T-cell (primary cell): Measurements from ENCODE around the gene ODC1. TPM values are rescaled to one million over a fixed set of nuclear protein-coding genes. Genes with fewer than 3 reads are reported as not detected.
A peak's percentile ranks its signal among the peaks of the same experiment; 100 is the strongest.

Experiments used
- ATAC-seq, 4 experiments: fragments of 200-7000 bp in 3 of 4; fragments of 150-1000 bp in 1 of 4; cut with Tn5 transposase; replicated peaks in 1 of 4; 1 replicate in 3 of 4; 2 replicates in 1 of 4; pipeline ENCODE4 v1.10.0; 2021; ENCODE audit warnings: moderate library complexity in 3 of 4, mild to moderate bottlenecking in 2 of 4, moderate number of reproducible peaks in 1 of 4
- CTCF ChIA-PET, 2 donors: fragments of 300-600 bp; sonication (Branson Sonifier 250); formaldehyde crosslinking; loops; one replicate each; lab custom pipeline; 2022; ENCODE audit warnings: antibody characterized with exemption in 2 of 2; lab: Charles Lee
- POLR2A ChIA-PET, 2 donors: fragments of 300-600 bp; sonication (Branson Sonifier 250); formaldehyde crosslinking; loops; one replicate each; lab custom pipeline; 2022; ENCODE audit warnings: antibody characterized with exemption in 2 of 2; lab: Charles Lee
- DNase-seq, 35 experiments: peaks; one replicate each; pipeline versions ENCODE4 v3.0.0 to v3.0.0-alpha.2; 2013 to 2023
- H3K27ac ChIP-seq: one replicate; pipeline ENCODE4 v1.5.1; 2013; ENCODE audit warnings: low read length
- H3K27me3 ChIP-seq, 2 experiments: replicated peaks in 1 of 2; 1 replicate in 1 of 2; 2 replicates in 1 of 2; pipeline versions ENCODE4 v1.6.1 to v1.7.0; 2013; ENCODE audit warnings: low read length in 1 of 2, mixed read lengths in 1 of 2; ENCODE audit not compliant: control insufficient read depth in 2 of 2, insufficient read depth in 2 of 2; ENCODE audit errors: extremely low read depth in 1 of 2
- H3K36me3 ChIP-seq, 2 donors: 1 replicate in 1 of 2; 2 replicates in 1 of 2; pipeline versions ENCODE4 v1.6.1 to v1.7.0; 2013; ENCODE audit warnings: low read length in 1 of 2; ENCODE audit not compliant: control insufficient read depth in 2 of 2, insufficient read depth in 1 of 2; ENCODE audit errors: extremely low read depth in 1 of 2
- H3K4me1 ChIP-seq, 2 experiments: 1 replicate in 1 of 2; 2 replicates in 1 of 2; pipeline versions ENCODE4 v1.6.1 to v1.7.0; 2013; ENCODE audit warnings: low read length in 2 of 2, mixed read lengths in 1 of 2; ENCODE audit not compliant: insufficient read depth in 2 of 2, control insufficient read depth in 1 of 2; ENCODE audit errors: extremely low read depth in 1 of 2
- H3K4me3 ChIP-seq, 2 donors: 1 replicate in 1 of 2; 2 replicates in 1 of 2; pipeline versions ENCODE4 v1.5.1 to v1.7.0; 2013; ENCODE audit warnings: mild to moderate bottlenecking in 2 of 2, low read length in 1 of 2, moderate library complexity in 1 of 2; ENCODE audit not compliant: control insufficient read depth in 1 of 2; ENCODE audit errors: extremely low read depth in 1 of 2
- H3K9me3 ChIP-seq: 2 replicates; pipeline ENCODE4 v1.7.0; 2013
- H3K27ac Mint-ChIP-seq, 2 donors: one replicate each; pipeline ENCODE4 v1.8.0; 2020 to 2021; ENCODE audit warnings: mild to moderate bottlenecking in 2 of 2, mixed read lengths in 2 of 2
- H3K27me3 Mint-ChIP-seq, 2 donors: one replicate each; pipeline ENCODE4 v1.8.0; 2021 to 2022; ENCODE audit warnings: mixed read lengths in 2 of 2
- H3K36me3 Mint-ChIP-seq: one replicate; pipeline ENCODE4 v1.8.0; 2021; ENCODE audit warnings: mixed read lengths
- H3K4me1 Mint-ChIP-seq, 3 donors: one replicate each; pipeline ENCODE4 v1.8.0; 2020 to 2022; ENCODE audit warnings: mixed read lengths in 3 of 3, mild to moderate bottlenecking in 1 of 3
- H3K4me3 Mint-ChIP-seq, 3 donors: one replicate each; pipeline ENCODE4 v1.8.0; 2020 to 2022; ENCODE audit warnings: mild to moderate bottlenecking in 3 of 3, mixed read lengths in 3 of 3, moderate library complexity in 3 of 3
- H3K9me3 Mint-ChIP-seq, 3 donors: one replicate each; pipeline ENCODE4 v1.8.0; 2020 to 2022; ENCODE audit warnings: mixed read lengths in 3 of 3
- WGBS: methylation state at CpG from one replicate; pipeline ENCODE4 v1.1.5; 2013; ENCODE audit warnings: missing lambda C conversion rate; ENCODE audit not compliant: insufficient coverage; 5-methylcytosine and 5-hydroxymethylcytosine counted together
- total RNA-seq, 35 experiments: library from RNA in 6 of 35; stranded (reverse) in 6 of 35; fragments of 120-200 nt in 1 of 35; gene quantifications; one replicate each; pipeline versions ENCODE4 v1.2.1 to v1.2.4 and lab custom pipeline; 2013 to 2026

ODC1 gene
- total RNA-seq, 5 donors from 2014 or later (not counting 1 experiment from before 2014, with no cell fraction given), result 40.6 to 102 (median 53.3) TPM

DNA sequence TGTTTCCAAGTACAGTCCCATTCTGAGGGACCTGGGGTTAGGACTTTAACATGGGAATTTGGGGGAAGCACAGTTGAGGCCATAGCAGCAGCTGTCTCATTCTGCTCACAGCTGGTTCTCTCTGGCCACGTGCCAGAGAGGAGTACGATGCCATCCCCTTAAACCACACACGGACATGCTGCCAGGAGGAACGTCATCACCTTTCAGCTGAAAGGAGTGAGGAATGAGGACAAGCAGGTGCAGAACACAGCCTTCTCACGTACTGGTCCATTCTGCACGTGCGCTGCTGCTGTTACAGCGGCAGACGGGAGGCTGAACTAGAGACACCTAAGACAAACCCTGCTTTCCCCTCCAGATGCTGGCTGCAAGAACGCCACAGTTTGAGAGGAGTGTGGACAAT is 33.5 kb downstream of the ODC1 start:
- no peak overlapping the region for H3K27ac Mint-ChIP-seq
- POLR2A ChIA-PET, result no interaction called here
- peaks cover 18% of the 10 kb centered on the region for H3K36me3 Mint-ChIP-seq
- Histone ChIP-seq H3K27ac (no peak overlapping the region), H3K4me3 (no peak overlapping the region), H3K4me1 (no peaks in the 10 kb centered on the region), H3K36me3 (peaks cover 1 to 19% of the 10 kb centered on the region in 2 donors), H3K9me3 (no peaks in the 10 kb centered on the region), H3K27me3 (no peaks in the 10 kb centered on the region)
- H3K4me3 Mint-ChIP-seq, result no peak overlapping the region
- 89% methylated on average over 3 of the region's 10 CpGs for WGBS
- H3K4me1 Mint-ChIP-seq, result peaks cover 4 to 13% (median 7%) of the 10 kb centered on the region in 3 donors
- no peaks in the 10 kb centered on the region for H3K9me3 Mint-ChIP-seq
- no peaks in the 10 kb centered on the region for H3K27me3 Mint-ChIP-seq
- ATAC-seq, result no peak
- DNase-seq, result no peak
- CTCF ChIA-PET, result no interaction called here

GRCh38 chr2:10413991-10414451 is 34.1 kb downstream of the ODC1 start:
- Histone ChIP-seq H3K4me3 (no peak overlapping the region), H3K27me3 (no peaks in the 10 kb centered on the region), H3K4me1 (peaks cover 0 to 5% of the 10 kb centered on the region in 2 experiments), H3K36me3 (peaks cover 0 to 16% of the 10 kb centered on the region in 2 donors), H3K27ac (no peak overlapping the region), H3K9me3 (no peaks in the 10 kb centered on the region)
- POLR2A ChIA-PET, result no interaction called here
- no peak for DNase-seq
- H3K4me3 Mint-ChIP-seq, result no peak overlapping the region
- CTCF ChIA-PET, result no interaction called here
- peaks cover 12% of the 10 kb centered on the region for H3K36me3 Mint-ChIP-seq
- no peaks in the 10 kb centered on the region for H3K27me3 Mint-ChIP-seq
- H3K4me1 Mint-ChIP-seq, result peaks cover 8 to 17% (median 10%) of the 10 kb centered on the region in 3 donors
- no peak for ATAC-seq
- H3K27ac Mint-ChIP-seq, result no peak overlapping the region
- WGBS, result 92% methylated on average over 6 of the region's 7 CpGs
- H3K9me3 Mint-ChIP-seq, result no peaks in the 10 kb centered on the region

DNA sequence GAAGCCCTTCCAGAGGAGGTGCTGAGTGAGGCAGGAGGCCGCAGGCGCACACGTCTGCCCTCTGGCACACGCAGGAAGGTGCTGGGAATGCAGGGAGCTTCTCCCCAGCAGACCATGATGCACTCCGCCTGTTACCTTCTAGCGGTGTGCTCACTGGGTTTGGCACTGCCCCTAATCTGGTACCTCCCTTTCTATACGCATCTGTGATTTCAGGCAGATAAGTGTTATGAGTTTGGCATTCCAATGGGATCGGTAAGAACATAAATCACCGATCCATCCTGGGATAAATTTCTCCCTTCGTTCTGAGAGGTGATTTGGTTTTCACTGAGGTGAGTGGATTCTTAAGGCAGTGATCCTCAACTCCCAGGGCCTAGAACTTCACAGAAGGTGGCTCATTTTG is 34.6 kb downstream of the ODC1 start:
- Histone ChIP-seq H3K27me3 (no peaks in the 10 kb centered on the region), H3K4me1 (peaks cover 0 to 10% of the 10 kb centered on the region in 2 experiments), H3K36me3 (peaks cover 0 to 16% of the 10 kb centered on the region in 2 donors), H3K27ac (no peak overlapping the region), H3K4me3 (no peak overlapping the region), H3K9me3 (no peaks in the 10 kb centered on the region)
- ChIA-PET POLR2A (no interaction called here), CTCF (no interaction called here)
- H3K27me3 Mint-ChIP-seq, result no peaks in the 10 kb centered on the region
- no peak overlapping the region for H3K4me3 Mint-ChIP-seq
- no CpG with 5 or more reads among the region's 10 CpGs for WGBS
- H3K36me3 Mint-ChIP-seq, result peaks cover 12% of the 10 kb centered on the region
- H3K4me1 Mint-ChIP-seq, result peaks cover 13 to 21% (median 16%) of the 10 kb centered on the region in 3 donors
- no peak overlapping the region for H3K27ac Mint-ChIP-seq
- DNase-seq (no peak), ATAC-seq (no peak)
- no peaks in the 10 kb centered on the region for H3K9me3 Mint-ChIP-seq

DNA sequence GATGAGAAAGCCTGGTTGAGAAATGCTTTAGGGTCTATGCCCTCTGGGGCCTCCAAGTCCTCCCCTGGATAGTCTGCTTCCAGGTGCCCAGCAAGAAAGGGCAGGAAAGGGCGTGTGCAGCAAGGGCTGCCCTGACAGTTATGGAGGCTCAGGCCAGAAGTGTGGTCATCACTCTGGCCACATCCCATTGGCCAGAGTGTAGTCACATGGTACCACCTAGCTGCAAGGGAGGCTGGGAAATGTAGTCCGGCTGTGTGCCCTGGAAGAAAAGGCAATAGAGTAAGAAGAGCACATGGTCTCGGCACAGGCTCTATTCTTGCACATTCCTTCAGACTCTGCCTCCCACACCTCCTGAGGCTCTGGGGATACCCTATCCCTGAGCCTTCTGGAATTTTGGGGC is 35.7 kb downstream of the ODC1 start:
- peak in 1 of 4 experiments; percentile 25 for ATAC-seq
- H3K36me3 ChIP-seq, result peaks cover 0 to 16% of the 10 kb centered on the region in 2 donors
- Mint-ChIP-seq H3K27ac (no peak overlapping the region), H3K9me3 (no peaks in the 10 kb centered on the region), H3K36me3 (peaks cover 12% of the 10 kb centered on the region), H3K4me3 (no peak overlapping the region), H3K4me1 (peaks cover 24 to 28% (median 24%) of the 10 kb centered on the region in 3 donors), H3K27me3 (no peaks in the 10 kb centered on the region)
- H3K27me3 ChIP-seq, result no peaks in the 10 kb centered on the region
- peak in 8 of 35 experiments; percentile 12 to 42 (median 28) for DNase-seq
- H3K4me3 ChIP-seq, result no peak overlapping the region
- 96% methylated on average over 2 of the region's 3 CpGs for WGBS
- H3K4me1 ChIP-seq, result peaks cover 10 to 22% of the 10 kb centered on the region in 2 experiments
- POLR2A ChIA-PET, result no interaction called here
- H3K27ac ChIP-seq, result no peak overlapping the region
- CTCF ChIA-PET, result no interaction called here
- no peaks in the 10 kb centered on the region for H3K9me3 ChIP-seq

DNA sequence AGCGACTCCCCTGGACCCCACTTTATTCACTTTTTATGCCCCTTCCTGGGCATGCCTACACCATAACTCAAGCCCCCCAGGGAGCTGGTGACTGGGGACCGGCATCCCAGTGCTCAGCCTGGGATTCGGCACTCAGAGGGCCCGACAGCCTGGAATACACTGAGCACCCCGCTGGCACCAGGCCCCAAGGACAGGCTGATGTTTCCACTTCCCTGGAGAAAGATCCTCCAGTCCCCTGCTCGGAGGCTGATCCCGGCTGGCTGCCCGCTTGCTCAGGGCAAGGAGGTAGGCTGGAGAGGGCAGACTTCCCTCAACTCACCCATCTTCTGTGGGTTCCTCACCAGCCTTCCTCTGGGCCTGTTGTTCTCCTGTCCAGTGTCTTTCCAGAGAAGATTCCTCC is 36.6 kb downstream of the ODC1 start:
- Histone ChIP-seq H3K27me3 (no peaks in the 10 kb centered on the region), H3K36me3 (peaks cover 0 to 16% of the 10 kb centered on the region in 2 donors), H3K4me1 (peaks cover 18 to 30% of the 10 kb centered on the region in 2 experiments), H3K9me3 (no peaks in the 10 kb centered on the region), H3K27ac (no peak overlapping the region), H3K4me3 (no peak overlapping the region)
- H3K4me1 Mint-ChIP-seq, result peaks cover 30 to 35% (median 32%) of the 10 kb centered on the region in 3 donors
- DNase-seq (no peak), ATAC-seq (no peak)
- peaks cover 12% of the 10 kb centered on the region for H3K36me3 Mint-ChIP-seq
- no peak overlapping the region for H3K4me3 Mint-ChIP-seq
- 88% methylated on average over 5 of the region's 8 CpGs for WGBS
- H3K27me3 Mint-ChIP-seq, result no peaks in the 10 kb centered on the region
- POLR2A ChIA-PET, result no interaction called here
- H3K9me3 Mint-ChIP-seq, result no peaks in the 10 kb centered on the region
- CTCF ChIA-PET, result interaction anchor here in 1 of 2 donors (0.6 kb wide), 1 partner anchor 339 kb away, joined by 3 read pairs; no protein-coding TSS in a partner anchor
- H3K27ac Mint-ChIP-seq, result no peak overlapping the region

GRCh38 chr2:10410823-10411437 is 37.2 kb downstream of the ODC1 start:
- CTCF ChIA-PET, result interaction anchor here (0.5 to 3.3 kb wide), 6 partner anchors 28 to 338 kb away, joined by 3 to 38 read pairs (median 6); partner anchors contain the start of gene HPCAL1 (in 1 of the 2)
- H3K4me3 Mint-ChIP-seq, result no peak overlapping the region
- H3K4me1 Mint-ChIP-seq, result peaks cover 35 to 41% (median 39%) of the 10 kb centered on the region in 3 donors
- Histone ChIP-seq H3K27ac (no peak overlapping the region), H3K4me1 (peaks cover 25 to 36% of the 10 kb centered on the region in 2 experiments), H3K27me3 (no peaks in the 10 kb centered on the region), H3K4me3 (no peak overlapping the region), H3K9me3 (no peaks in the 10 kb centered on the region), H3K36me3 (peaks cover 0 to 16% of the 10 kb centered on the region in 2 donors)
- 81% methylated on average over 8 of the region's 13 CpGs for WGBS
- peaks cover 12% of the 10 kb centered on the region for H3K36me3 Mint-ChIP-seq
- no peak overlapping the region for H3K27ac Mint-ChIP-seq
- H3K9me3 Mint-ChIP-seq, result no peaks in the 10 kb centered on the region
- H3K27me3 Mint-ChIP-seq, result no peaks in the 10 kb centered on the region
- ATAC-seq (no peak), DNase-seq (no peak)
- POLR2A ChIA-PET, result no interaction called here
